SU-DHL-6 (cell line): Measurements from ENCODE around the gene P3H1.

ENCODE experiments used
- H2AFZ ChIP-seq: fragments of 200-600 bp; sonication (generic); 2 replicates; pipeline ENCODE4 v1.6.1; 2014; ENCODE audit warnings: low read depth, mild to moderate bottlenecking, moderate library complexity, mixed read lengths, antibody characterized with exemption, low read length; ENCODE audit not compliant: severe bottlenecking
- H3F3A ChIP-seq: fragments of 200-600 bp; shearing (Covaris generic); 2 replicates; pipeline ENCODE4 v1.6.0; 2016; ENCODE audit warnings: antibody characterized with exemption, mild to moderate bottlenecking; ENCODE audit not compliant: insufficient read depth
- H3K27ac ChIP-seq: fragments of 200-600 bp; sonication (generic); 2 replicates; pipeline ENCODE4 v1.5.1; 2016; ENCODE audit warnings: low read depth, mild to moderate bottlenecking, low read length, moderate library complexity, mixed read lengths
- H3K27me3 ChIP-seq: fragments of 200-600 bp; sonication (generic), shearing (Covaris generic); 2 replicates; pipeline ENCODE4 v1.6.0; 2014; ENCODE audit warnings: mild to moderate bottlenecking, low read length
- H3K36me3 ChIP-seq: fragments of 200-600 bp; sonication (generic); 2 replicates; pipeline ENCODE4 v1.6.1; 2014; ENCODE audit warnings: mild to moderate bottlenecking, low read length, mixed read lengths
- H3K4me2 ChIP-seq: fragments of 300-600, 200-600 bp; shearing (Covaris generic), sonication (generic); 2 replicates; pipeline ENCODE4 v1.6.0; 2014; ENCODE audit warnings: low read length, low read depth, mild to moderate bottlenecking; ENCODE audit not compliant: poor library complexity, severe bottlenecking
- H3K4me3 ChIP-seq: fragments of 200-600 bp; sonication (generic); 2 replicates; pipeline ENCODE4 v1.5.1; 2014; ENCODE audit warnings: antibody characterized with exemption, low read length, mild to moderate bottlenecking, mixed read lengths; ENCODE audit not compliant: insufficient read depth, poor library complexity, severe bottlenecking
- H3K79me2 ChIP-seq: fragments of 200-600 bp; sonication (generic); 2 replicates; pipeline ENCODE4 v1.6.1; 2014; ENCODE audit warnings: mild to moderate bottlenecking, low read length, moderate library complexity; ENCODE audit not compliant: insufficient read depth
- H3K9ac ChIP-seq: fragments of 200-600 bp; sonication (generic); 2 replicates; pipeline ENCODE4 v1.7.0; 2014; ENCODE audit warnings: mild to moderate bottlenecking, low read length
- H3K9me2 ChIP-seq: fragments of 200-600 bp; sonication (generic); replicated peaks from 2 replicates; pipeline ENCODE4 v1.6.1; 2014; ENCODE audit warnings: low read length; ENCODE audit not compliant: insufficient read depth
- H3K9me3 ChIP-seq: fragments of 200-600 bp; sonication (generic); 2 replicates; pipeline ENCODE4 v1.6.1; 2014; ENCODE audit warnings: low read length, mixed read lengths; ENCODE audit not compliant: insufficient read depth
- H4K20me1 ChIP-seq: fragments of 200-600 bp; sonication (generic); 2 replicates; pipeline ENCODE4 v1.6.1; 2014; ENCODE audit warnings: low read depth, mild to moderate bottlenecking, antibody characterized with exemption, low read length, moderate library complexity, mixed read lengths
- CTCF ChIP-seq: fragments of 200-600 bp; sonication (generic); IDR thresholded peaks from one replicate; pipeline ENCODE4 v1.5.1; 2017; ENCODE audit warnings: antibody characterized with exemption, mild to moderate bottlenecking, low read length, moderate library complexity; ENCODE audit not compliant: insufficient read depth, poor library complexity, severe bottlenecking
- EZH2phosphoT487 ChIP-seq: fragments of 200-600 bp; sonication (generic), shearing (Covaris generic); conservative IDR thresholded peaks from 2 replicates; pipeline ENCODE4 v1.6.1; 2018; ENCODE audit warnings: mild to moderate bottlenecking, antibody characterized with exemption, low read length, moderate library complexity, mixed read lengths

P3H1 gene

GRCh38 chr1:42745851-42746250 lies 21.0 kb downstream of the P3H1 start:
- Histone ChIP-seq H3K9me2 (no peaks in the 10 kb centered on the region), H3K79me2 (no peaks in the 10 kb centered on the region), H2AFZ (no peak overlapping the region), H3K27me3 (no peaks in the 10 kb centered on the region), H3K9me3 (no peaks in the 10 kb centered on the region), H3K4me3 (no peak overlapping the region), H3K36me3 (no peaks in the 10 kb centered on the region), H3K9ac (no peak overlapping the region), H4K20me1 (no peaks in the 10 kb centered on the region), H3F3A (no peaks in the 10 kb centered on the region), H3K4me2 (no peak overlapping the region), H3K27ac (no peak overlapping the region)
- TF ChIP-seq CTCF, result no peak
- TF ChIP-seq EZH2phosphoT487, result no peak

GRCh38 chr1:42744148-42744413 lies 22.7 kb downstream of the P3H1 start:
- Histone ChIP-seq H4K20me1 (no peaks in the 10 kb centered on the region), H3K9me3 (no peaks in the 10 kb centered on the region), H3F3A (no peaks in the 10 kb centered on the region), H3K9me2 (no peaks in the 10 kb centered on the region), H3K4me3 (no peak overlapping the region), H2AFZ (no peak overlapping the region), H3K9ac (no peak overlapping the region), H3K36me3 (no peaks in the 10 kb centered on the region), H3K79me2 (no peaks in the 10 kb centered on the region), H3K27ac (no peak overlapping the region), H3K27me3 (no peaks in the 10 kb centered on the region), H3K4me2 (no peak overlapping the region)
- no peak for TF ChIP-seq CTCF
- TF ChIP-seq EZH2phosphoT487, result no peak

- H3K79me2 ChIP-seq, result no peaks in the 10 kb centered on the region
Observed at GRCh38 chr1:42743317-42744147, 23.3 kb downstream of the P3H1 start.

More at GRCh38 chr1:42743317-42744147, 23.3 kb downstream of the P3H1 start:
- Histone ChIP-seq H3K9me2 (no peaks in the 10 kb centered on the region), H3K9ac (no peak overlapping the region), H3K4me3 (no peak overlapping the region), H3K9me3 (no peaks in the 10 kb centered on the region), H2AFZ (no peak overlapping the region), H3K27ac (no peak overlapping the region), H3K36me3 (no peaks in the 10 kb centered on the region), H3F3A (no peaks in the 10 kb centered on the region), H3K4me2 (no peak overlapping the region), H3K27me3 (no peaks in the 10 kb centered on the region), H4K20me1 (no peaks in the 10 kb centered on the region)
- TF ChIP-seq EZH2phosphoT487, result no peak
- no peak for TF ChIP-seq CTCF
